AG10803 (cell line): ENCODE data around the gene OR2G6.
"Not testable (repeated sequence)": the region's sequence is repeated elsewhere in the genome, so short reads cannot be mapped to it uniquely, and the experiment has no call there.

Experiments used
- DNase-seq: peaks from one replicate; pipeline ENCODE4 v3.0.0; 2010; ENCODE audit warnings: low read depth
- H3K4me3 ChIP-seq: 2 replicates; pipeline ENCODE4 v1.5.1; 2011; ENCODE audit warnings: mild to moderate bottlenecking, low read length, control low read depth
- CTCF ChIP-seq: conservative IDR thresholded peaks from 2 replicates; pipeline ENCODE4 v1.5.1; 2011; ENCODE audit warnings: mild to moderate bottlenecking, low read length, control low read depth, inconsistent platforms

OR2G6 gene

GRCh38 chr1:248507773-248508172 lies at the start of gene OR2G6:
Gene OR2G6 (plus strand): TSS chr1:248508073. CDS start chr1:248521647, 13,574 bp downstream.
- not testable (repeated sequence) for DNase-seq, H3K4me3 ChIP-seq

- not testable (repeated sequence) for DNase-seq
These were observed 48.8 kb upstream of the OR2G6 start for GRCh38 chr1:248459117-248459516.

GRCh38 chr1:248471154-248471553 lies 36.7 kb upstream of the OR2G6 start:
- no peak overlapping the region for H3K4me3 ChIP-seq
- TF ChIP-seq CTCF: no peak
- no peak for DNase-seq

More at GRCh38 chr1:248459117-248459516, 48.8 kb upstream of the OR2G6 start:
- not testable (repeated sequence) for H3K4me3 ChIP-seq

- H3K4me3 ChIP-seq, DNase-seq: not testable (repeated sequence)
These were observed 35.8 kb upstream of the OR2G6 start for GRCh38 chr1:248472111-248472510.

- not testable (repeated sequence) for DNase-seq
These were observed 34.8 kb upstream of the OR2G6 start, which contains the start of gene OR2T3 for GRCh38 chr1:248473051-248473450. Gene OR2T3 (plus strand): TSS chr1:248473351. CDS start chr1:248473351, 0 bp downstream.

GRCh38 chr1:248475660-248476059 lies 32.2 kb upstream of the OR2G6 start:
- DNase-seq, H3K4me3 ChIP-seq: not testable (repeated sequence)

More at GRCh38 chr1:248473051-248473450, 34.8 kb upstream of the OR2G6 start, which contains the start of gene OR2T3:
- not testable (repeated sequence) for H3K4me3 ChIP-seq

- DNase-seq, H3K4me3 ChIP-seq: not testable (repeated sequence)
These were observed 25.9 kb upstream of the OR2G6 start for GRCh38 chr1:248481686-248482579.

GRCh38 chr1:248488289-248488688 lies 19.6 kb upstream of the OR2G6 start, which contains the start of gene OR2T5:
Gene OR2T5 (plus strand): TSS chr1:248488589. CDS start chr1:248488589, 0 bp downstream.
- not testable (repeated sequence) for H3K4me3 ChIP-seq, DNase-seq

- H3K4me3 ChIP-seq, DNase-seq: not testable (repeated sequence)
These were observed 11.2 kb upstream of the OR2G6 start for GRCh38 chr1:248496661-248497060.

- H3K4me3 ChIP-seq, DNase-seq: not testable (repeated sequence)
These were observed 7.4 kb upstream of the OR2G6 start for GRCh38 chr1:248500305-248501035.

GRCh38 chr1:248510217-248510616 lies 2.3 kb downstream of the OR2G6 start:
- DNase-seq, H3K4me3 ChIP-seq: not testable (repeated sequence)

GRCh38 chr1:248521856-248522255 lies 14.0 kb downstream of the OR2G6 start:
- no peak overlapping the region for H3K4me3 ChIP-seq
- no peak for DNase-seq
- TF ChIP-seq CTCF: no peak

- DNase-seq, H3K4me3 ChIP-seq: not testable (repeated sequence)
These were observed 29.6 kb downstream of the OR2G6 start for GRCh38 chr1:248537449-248537848.

GRCh38 chr1:248547383-248547782 lies 39.5 kb downstream of the OR2G6 start:
- not testable (repeated sequence) for DNase-seq, H3K4me3 ChIP-seq

- not testable (repeated sequence) for H3K4me3 ChIP-seq, DNase-seq
These were observed 43.2 kb downstream of the OR2G6 start for GRCh38 chr1:248551027-248551426.

- not testable (repeated sequence) for H3K4me3 ChIP-seq, DNase-seq
These were observed 54.8 kb downstream of the OR2G6 start, which contains the start of gene OR2T29 for GRCh38 chr1:248562672-248563071. Gene OR2T29 (minus strand): TSS chr1:248562772. CDS start chr1:248559491, 3,281 bp downstream.
